HCT116 (cell line): ENCODE data around the gene ZNF341. TPM values are rescaled to one million over a fixed set of nuclear protein-coding genes. Genes with fewer than 3 reads are reported as not detected.

Experiments
- ATAC-seq: fragments of 200-7000 bp; cut with Tn5 transposase; 2 replicates; pipeline ENCODE4 v1.9.1; 2020; ENCODE audit warnings: mild to moderate bottlenecking, moderate library complexity
- BruUV-seq: library from RNA; stranded (reverse); fragments of 400-500 nt; replicated peaks from 2 replicates; lab custom pipeline; 2021; lab: Mats Ljungman, UMichigan
- CTCF ChIA-PET: fragments of 300-600 bp; sonication (Branson Sonifier 250); formaldehyde crosslinking; loops from one replicate; lab custom pipeline; 2021; ENCODE audit warnings: antibody characterized with exemption; lab: Charles Lee
- POLR2A ChIA-PET: fragments of 300-600, 350-600 bp; sonication (Branson Sonifier 250); formaldehyde crosslinking; loops from one replicate; lab custom pipeline; 2021; ENCODE audit warnings: antibody characterized with exemption; lab: Charles Lee
- RAD21 ChIA-PET, 2 experiments: fragments of 300-600 bp; sonication (Branson Sonifier 250); formaldehyde crosslinking; loops; one replicate each; lab custom pipeline; 2023; ENCODE audit warnings: low total read pairs in 2 of 2; ENCODE audit not compliant: uncharacterized antibody in 2 of 2, unreplicated experiment in 2 of 2, low non-redundant PET in 1 of 2; lab: Charles Lee
- DNase-seq: peaks from one replicate; pipeline ENCODE4 v3.0.0-alpha.2; 2010; ENCODE audit warnings: low read depth, low spot score
- H2AFZ ChIP-seq: fragments of 200-600 bp; shearing (Covaris generic), sonication (generic); 2 replicates; pipeline ENCODE4 v1.6.1; 2017; ENCODE audit warnings: low read depth, mixed run types, mixed read lengths, antibody characterized with exemption, low read length; ENCODE audit not compliant: poor library complexity, severe bottlenecking
- H3K27ac ChIP-seq: 2 replicates; pipeline ENCODE4 v1.5.1; 2012; ENCODE audit warnings: low read depth, low read length
- H3K27me3 ChIP-seq: fragments of 200-600 bp; sonication (generic); 2 replicates; pipeline ENCODE4 v1.6.1; 2016; ENCODE audit warnings: mixed run types, low read length, mixed read lengths; ENCODE audit not compliant: insufficient read depth
- H3K36me3 ChIP-seq, 2 experiments: fragments of 200-500 bp in 1 of 2; fragments of 200-600 bp in 1 of 2; sonication (Bioruptor generic) in 1 of 2; sonication (generic) in 1 of 2; 2 replicates each; pipeline versions ENCODE4 v1.5.1 to v1.6.1; 2014 to 2016; ENCODE audit warnings: low read length in 2 of 2, inconsistent platforms in 1 of 2, mixed read lengths in 1 of 2, mixed run types in 1 of 2; ENCODE audit not compliant: insufficient read depth in 2 of 2, control insufficient read depth in 1 of 2
- H3K4me1 ChIP-seq, 2 experiments: fragments of 200-600 bp in 1 of 2; sonication (generic) in 1 of 2; 2 replicates each; pipeline versions ENCODE4 v1.5.1 to v1.6.1; 2012 to 2017; ENCODE audit warnings: low read length in 2 of 2, inconsistent platforms in 1 of 2, mild to moderate bottlenecking in 1 of 2, mixed read lengths in 1 of 2, mixed run types in 1 of 2, moderate library complexity in 1 of 2; ENCODE audit not compliant: insufficient read depth in 2 of 2, control insufficient read depth in 1 of 2
- H3K4me2 ChIP-seq: fragments of 200-600 bp; sonication (generic); 2 replicates; pipeline ENCODE4 v1.6.1; 2017; ENCODE audit warnings: mixed run types, low read length, mixed read lengths
- H3K4me3 ChIP-seq, 2 experiments: fragments of 200-600 bp in 1 of 2; sonication (generic) in 1 of 2; replicated peaks in 1 of 2; 2 replicates each; pipeline ENCODE4 v1.5.1; 2011 to 2016; ENCODE audit warnings: low read length in 2 of 2, control low read depth in 1 of 2, low read depth in 1 of 2, mild to moderate bottlenecking in 1 of 2, mixed read lengths in 1 of 2, mixed run types in 1 of 2
- H3K79me2 ChIP-seq: fragments of 200-600 bp; sonication (generic); 2 replicates; pipeline ENCODE4 v1.6.1; 2017; ENCODE audit warnings: mild to moderate bottlenecking, mixed run types, low read length, moderate library complexity, mixed read lengths; ENCODE audit not compliant: insufficient read depth
- H3K9ac ChIP-seq: fragments of 200-600 bp; sonication (generic); 2 replicates; pipeline ENCODE4 v1.6.1; 2016; ENCODE audit warnings: low read length, mixed read lengths
- H3K9me2 ChIP-seq: fragments of 200-600 bp; sonication (generic), shearing (Covaris generic); 2 replicates; pipeline ENCODE4 v1.6.1; 2017; ENCODE audit warnings: mixed run types, mild to moderate bottlenecking, moderate library complexity; ENCODE audit not compliant: insufficient read depth
- H3K9me3 ChIP-seq, 2 experiments: fragments of 200-500 bp in 1 of 2; fragments of 200-600 bp in 1 of 2; sonication (Bioruptor generic) in 1 of 2; sonication (generic) in 1 of 2; 2 replicates each; pipeline ENCODE4 v1.6.1; 2014 to 2017; ENCODE audit warnings: low read length in 2 of 2, mixed read lengths in 2 of 2, inconsistent platforms in 1 of 2, low read depth in 1 of 2, mild to moderate bottlenecking in 1 of 2, mixed run types in 1 of 2, moderate library complexity in 1 of 2; ENCODE audit not compliant: control insufficient read depth in 1 of 2, insufficient read depth in 1 of 2
- H4K20me1 ChIP-seq: fragments of 200-600 bp; sonication (generic), shearing (Covaris generic); 2 replicates; pipeline ENCODE4 v1.6.1; 2017; ENCODE audit warnings: mixed run types, mild to moderate bottlenecking, moderate library complexity; ENCODE audit not compliant: insufficient read depth
- CEBPB ChIP-seq: IDR thresholded peaks from 2 replicates; pipeline ENCODE4 v1.6.1; 2012; ENCODE audit warnings: low read depth
- JUND ChIP-seq: IDR thresholded peaks from 2 replicates; pipeline ENCODE4 v1.6.1; 2012
- POLR2A ChIP-seq: IDR thresholded peaks from 2 replicates; pipeline ENCODE4 v1.7.0; 2011; ENCODE audit warnings: borderline replicate concordance; ENCODE audit not compliant: insufficient read depth, insufficient read length; ENCODE audit errors: extremely low read depth
- SIN3A ChIP-seq: IDR thresholded peaks from 2 replicates; pipeline ENCODE4 v1.6.1; 2012; ENCODE audit warnings: low read depth
- SP1 ChIP-seq: IDR thresholded peaks from 2 replicates; pipeline ENCODE4 v1.6.1; 2012; ENCODE audit warnings: low read depth
- SRF ChIP-seq: IDR thresholded peaks from 2 replicates; pipeline ENCODE4 v1.6.1; 2012; ENCODE audit warnings: low read depth
- ZNF274 ChIP-seq: fragments of 200-500 bp; sonication (Bioruptor generic); IDR thresholded peaks from 2 replicates; pipeline ENCODE4 v1.6.1; 2014; ENCODE audit warnings: mild to moderate bottlenecking, low read depth, low read length, inconsistent platforms
- intact Hi-C: fragments of 100-400 bp; cut with micrococcal nuclease; formaldehyde crosslinking; loops from 2 replicates; pipeline ENCODE4 v1.10.0; 2022
- total RNA-seq: library from RNA; stranded (reverse); gene quantifications from one replicate; pipeline ENCODE4 v1.2.1, GENCODE V29; 2021; ENCODE audit not compliant: unreplicated experiment
- TF ChIP-seq, protein P1 (sequence below): IDR thresholded peaks from 2 replicates; pipeline ENCODE4 v1.6.1; 2011; ENCODE audit warnings: mild to moderate bottlenecking, low read length, moderate library complexity; ENCODE audit not compliant: insufficient replicate concordance; ENCODE audit errors: extremely low read depth
- TF ChIP-seq, protein P2 (sequence below): IDR thresholded peaks from 2 replicates; pipeline ENCODE4 v1.6.1; 2012; ENCODE audit warnings: low read depth

The ZNF341 gene
- total RNA-seq, 1 experiment from 2014 or later: 4.9 TPM

DNA sequence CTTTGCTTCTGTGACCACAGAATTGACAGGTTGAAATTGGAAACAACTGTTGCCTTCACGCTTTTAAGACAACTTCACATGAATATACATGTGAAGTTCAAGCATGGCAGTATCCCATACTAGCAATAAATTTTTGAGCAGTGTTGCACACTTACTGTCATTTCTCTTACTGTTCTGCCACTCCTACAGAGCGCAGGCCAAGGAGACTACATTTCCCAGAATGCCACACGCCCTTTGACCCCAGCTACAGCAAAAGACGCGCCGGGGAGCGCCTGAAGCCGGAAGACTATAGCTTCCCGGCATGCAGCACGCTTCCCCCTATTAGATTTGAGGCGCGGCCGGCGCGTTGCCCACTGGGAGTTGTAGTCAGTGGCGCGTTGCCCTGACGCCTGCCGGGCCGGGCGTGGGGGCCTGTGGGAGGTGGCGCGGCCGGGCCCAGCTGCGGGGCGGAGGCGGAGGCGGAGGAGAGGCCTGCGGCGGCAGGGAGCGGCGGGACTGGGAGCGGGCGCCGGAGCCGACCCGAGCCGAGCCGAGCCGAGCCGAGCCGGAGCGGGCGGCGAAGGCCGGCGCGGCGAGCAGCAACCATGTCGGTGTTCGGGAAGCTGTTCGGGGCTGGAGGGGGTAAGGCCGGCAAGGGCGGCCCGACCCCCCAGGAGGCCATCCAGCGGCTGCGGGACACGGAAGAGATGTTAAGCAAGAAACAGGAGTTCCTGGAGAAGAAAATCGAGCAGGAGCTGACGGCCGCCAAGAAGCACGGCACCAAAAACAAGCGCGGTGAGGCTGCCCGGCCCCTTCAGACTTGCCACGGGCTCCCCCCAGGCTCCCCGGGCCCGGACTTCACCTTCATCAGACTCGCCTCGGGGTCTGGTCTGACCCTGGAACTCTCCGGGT, 79.3 kb downstream of the ZNF341 start, which contains the start of gene CHMP4B (continued):
- TF ChIP-seq, protein P1, sequence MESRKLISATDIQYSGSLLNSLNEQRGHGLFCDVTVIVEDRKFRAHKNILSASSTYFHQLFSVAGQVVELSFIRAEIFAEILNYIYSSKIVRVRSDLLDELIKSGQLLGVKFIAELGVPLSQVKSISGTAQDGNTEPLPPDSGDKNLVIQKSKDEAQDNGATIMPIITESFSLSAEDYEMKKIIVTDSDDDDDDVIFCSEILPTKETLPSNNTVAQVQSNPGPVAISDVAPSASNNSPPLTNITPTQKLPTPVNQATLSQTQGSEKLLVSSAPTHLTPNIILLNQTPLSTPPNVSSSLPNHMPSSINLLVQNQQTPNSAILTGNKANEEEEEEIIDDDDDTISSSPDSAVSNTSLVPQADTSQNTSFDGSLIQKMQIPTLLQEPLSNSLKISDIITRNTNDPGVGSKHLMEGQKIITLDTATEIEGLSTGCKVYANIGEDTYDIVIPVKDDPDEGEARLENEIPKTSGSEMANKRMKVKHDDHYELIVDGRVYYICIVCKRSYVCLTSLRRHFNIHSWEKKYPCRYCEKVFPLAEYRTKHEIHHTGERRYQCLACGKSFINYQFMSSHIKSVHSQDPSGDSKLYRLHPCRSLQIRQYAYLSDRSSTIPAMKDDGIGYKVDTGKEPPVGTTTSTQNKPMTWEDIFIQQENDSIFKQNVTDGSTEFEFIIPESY: no peak
- TF ChIP-seq CEBPB: no peak
- TF ChIP-seq SIN3A: no peak
- TF ChIP-seq JUND: no peak

DNA sequence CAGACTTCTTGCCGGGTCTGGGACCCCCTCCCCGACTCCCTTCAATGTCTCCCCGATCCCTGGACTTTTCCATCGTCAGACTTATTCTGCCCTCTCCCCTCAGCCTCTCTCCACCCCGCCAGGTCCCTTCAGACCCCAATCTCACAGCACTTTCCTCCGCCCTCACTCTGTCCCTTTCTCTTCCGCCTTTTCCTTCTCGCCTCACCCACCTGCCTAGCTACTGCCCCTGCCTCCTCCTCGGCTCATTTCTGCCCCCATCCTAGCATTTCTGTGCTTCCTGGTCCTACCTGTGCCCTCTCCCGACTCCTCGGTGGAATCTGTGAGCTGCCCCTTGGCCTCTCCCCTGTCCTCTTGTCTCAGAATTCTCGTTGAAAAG, 80.0 kb downstream of the ZNF341 start:
- H3K79me2 ChIP-seq: peaks cover 54% of the 10 kb centered on the region
- peak overlapping the region; percentile 87 to 98 for H3K4me3 ChIP-seq
- POLR2A ChIA-PET: interaction anchor here (0.6 to 1.2 kb wide), 2 partner anchors 301 to 1854 kb away, joined by 3 to 6 read pairs; partner anchors contain the start of gene EIF2S2
- no peaks in the 10 kb centered on the region for H3K9me2 ChIP-seq
- no peaks in the 10 kb centered on the region for H3K27me3 ChIP-seq
- CTCF ChIA-PET: no interaction called here
- H3K4me2 ChIP-seq: peak overlapping the region; percentile 91
- H2AFZ ChIP-seq: no peak overlapping the region
- intact Hi-C loops: no loop called here
- DNase-seq: no peak
- peak overlapping the region; percentile 92 for H3K9ac ChIP-seq
- H3K9me3 ChIP-seq: no peaks in the 10 kb centered on the region
- RAD21 ChIA-PET: no interaction called here
- H3K36me3 ChIP-seq: peaks cover 0 to 4% of the 10 kb centered on the region in 2 experiments; a peak in 2 of 4 replicates
- BruUV-seq: no TSS peak
- H3K27ac ChIP-seq: peak overlapping the region; percentile 82
- peak; percentile 1; the same call in 1 of the 2 replicates for ATAC-seq
- TF ChIP-seq SP1 (no peak), POLR2A (no peak), SRF (no peak), CEBPB (no peak), ZNF274 (no peak)
- TF ChIP-seq, protein P2, sequence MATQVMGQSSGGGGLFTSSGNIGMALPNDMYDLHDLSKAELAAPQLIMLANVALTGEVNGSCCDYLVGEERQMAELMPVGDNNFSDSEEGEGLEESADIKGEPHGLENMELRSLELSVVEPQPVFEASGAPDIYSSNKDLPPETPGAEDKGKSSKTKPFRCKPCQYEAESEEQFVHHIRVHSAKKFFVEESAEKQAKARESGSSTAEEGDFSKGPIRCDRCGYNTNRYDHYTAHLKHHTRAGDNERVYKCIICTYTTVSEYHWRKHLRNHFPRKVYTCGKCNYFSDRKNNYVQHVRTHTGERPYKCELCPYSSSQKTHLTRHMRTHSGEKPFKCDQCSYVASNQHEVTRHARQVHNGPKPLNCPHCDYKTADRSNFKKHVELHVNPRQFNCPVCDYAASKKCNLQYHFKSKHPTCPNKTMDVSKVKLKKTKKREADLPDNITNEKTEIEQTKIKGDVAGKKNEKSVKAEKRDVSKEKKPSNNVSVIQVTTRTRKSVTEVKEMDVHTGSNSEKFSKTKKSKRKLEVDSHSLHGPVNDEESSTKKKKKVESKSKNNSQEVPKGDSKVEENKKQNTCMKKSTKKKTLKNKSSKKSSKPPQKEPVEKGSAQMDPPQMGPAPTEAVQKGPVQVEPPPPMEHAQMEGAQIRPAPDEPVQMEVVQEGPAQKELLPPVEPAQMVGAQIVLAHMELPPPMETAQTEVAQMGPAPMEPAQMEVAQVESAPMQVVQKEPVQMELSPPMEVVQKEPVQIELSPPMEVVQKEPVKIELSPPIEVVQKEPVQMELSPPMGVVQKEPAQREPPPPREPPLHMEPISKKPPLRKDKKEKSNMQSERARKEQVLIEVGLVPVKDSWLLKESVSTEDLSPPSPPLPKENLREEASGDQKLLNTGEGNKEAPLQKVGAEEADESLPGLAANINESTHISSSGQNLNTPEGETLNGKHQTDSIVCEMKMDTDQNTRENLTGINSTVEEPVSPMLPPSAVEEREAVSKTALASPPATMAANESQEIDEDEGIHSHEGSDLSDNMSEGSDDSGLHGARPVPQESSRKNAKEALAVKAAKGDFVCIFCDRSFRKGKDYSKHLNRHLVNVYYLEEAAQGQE: no peak
- H4K20me1 ChIP-seq: no peaks in the 10 kb centered on the region
- peaks cover 8 to 28% of the 10 kb centered on the region in 2 experiments for H3K4me1 ChIP-seq
